LNCaP clone FGC (cell line): ENCODE measurements around the gene POU6F2.

ENCODE experiments used
- DNase-seq: peaks from one replicate; pipeline ENCODE4 v3.0.0-alpha.2; 2011; ENCODE audit warnings: low read depth
- H3K4me3 ChIP-seq: 2 replicates; pipeline ENCODE4 v1.5.1; 2011; ENCODE audit warnings: mild to moderate bottlenecking, low read depth, low read length, control low read depth
- CTCF ChIP-seq: IDR thresholded peaks from 2 replicates; pipeline ENCODE4 v1.5.1; 2012; ENCODE audit warnings: mild to moderate bottlenecking; ENCODE audit not compliant: control insufficient read depth, insufficient read depth; ENCODE audit errors: extremely low read depth

POU6F2 gene

GRCh38 chr7:39356172-39356925 is 378.6 kb downstream of the POU6F2 start:
- no peak overlapping the region for H3K4me3 ChIP-seq
- no peak for TF ChIP-seq CTCF
- no peak for DNase-seq

- no peak overlapping the region for H3K4me3 ChIP-seq
- no peak for DNase-seq
- TF ChIP-seq CTCF: 0 out of 2 replicates have a peak, but pooled peaks have one; percentile 2
Measured at GRCh38 chr7:39357648-39358047, 379.9 kb downstream of the POU6F2 start.

GRCh38 chr7:39360038-39360437 is 382.3 kb downstream of the POU6F2 start:
- H3K4me3 ChIP-seq: no peak overlapping the region
- TF ChIP-seq CTCF: no peak
- no peak for DNase-seq

- DNase-seq: no peak
- no peak for TF ChIP-seq CTCF
- H3K4me3 ChIP-seq: no peak overlapping the region
Measured at GRCh38 chr7:39360766-39361165, 383.1 kb downstream of the POU6F2 start.

GRCh38 chr7:39365751-39366295 is 388.1 kb downstream of the POU6F2 start:
- no peak for TF ChIP-seq CTCF
- H3K4me3 ChIP-seq: no peak overlapping the region
- no peak for DNase-seq

- no peak overlapping the region for H3K4me3 ChIP-seq
- no peak for DNase-seq
- TF ChIP-seq CTCF: no peak
Measured at GRCh38 chr7:39367451-39367850, 389.7 kb downstream of the POU6F2 start.

- TF ChIP-seq CTCF: no peak
- no peak overlapping the region for H3K4me3 ChIP-seq
- DNase-seq: no peak
Measured at GRCh38 chr7:39367943-39368342, 390.2 kb downstream of the POU6F2 start.
